NCI-H146 treated with DMSO at 0.1 percent for 48 hours (cell line): ENCODE results near the gene POLR3E.
"Not testable (repeated sequence)": the region's sequence is repeated elsewhere in the genome, so short reads cannot be mapped to it uniquely, and the experiment has no call there.

Source experiments
- DNase-seq: peaks from one replicate; lab custom pipeline; 2025; ENCODE audit not compliant: unreplicated experiment; lab: John Stamatoyannopoulos, UW

Gene POLR3E

GRCh38 chr16:22292320-22292719 lies 4.9 kb upstream of the POLR3E start:
- DNase-seq, result no peak

- no peak for DNase-seq
Observed at GRCh38 chr16:22293137-22294106, 3.8 kb upstream of the POLR3E start.

GRCh38 chr16:22296225-22297113 lies 740 bp upstream of the POLR3E start:
- peak; percentile 39 for DNase-seq

- DNase-seq, result peak; percentile 96
Observed at GRCh38 chr16:22297871-22298733, 893 bp downstream of the POLR3E start.

- DNase-seq, result no peak
Observed at GRCh38 chr16:22299036-22299435, 1.8 kb downstream of the POLR3E start.

GRCh38 chr16:22300427-22301071 lies 3.3 kb downstream of the POLR3E start:
- DNase-seq, result no peak

- DNase-seq, result not testable (repeated sequence)
Observed at GRCh38 chr16:22301423-22301822, 4.2 kb downstream of the POLR3E start.

GRCh38 chr16:22302776-22303363 lies 5.7 kb downstream of the POLR3E start:
- DNase-seq, result no peak

GRCh38 chr16:22304411-22304810 lies 7.2 kb downstream of the POLR3E start:
- DNase-seq, result no peak

- no peak for DNase-seq
Observed at GRCh38 chr16:22306788-22307187, 9.6 kb downstream of the POLR3E start.

GRCh38 chr16:22307838-22308237 lies 10.6 kb downstream of the POLR3E start:
- no peak for DNase-seq

GRCh38 chr16:22308824-22309520 lies 11.8 kb downstream of the POLR3E start:
- DNase-seq, result no peak

- no peak for DNase-seq
Observed at GRCh38 chr16:22311520-22311919, 14.3 kb downstream of the POLR3E start.

GRCh38 chr16:22312897-22313781 lies 15.9 kb downstream of the POLR3E start:
- no peak for DNase-seq

GRCh38 chr16:22313876-22314470 lies 16.8 kb downstream of the POLR3E start:
- DNase-seq, result no peak

- no peak for DNase-seq
Observed at GRCh38 chr16:22314661-22315626, 17.7 kb downstream of the POLR3E start.

- DNase-seq, result no peak
Observed at GRCh38 chr16:22315979-22316378, 18.8 kb downstream of the POLR3E start.
